ENCODE results near the gene PEX3.
"Not testable (repeated sequence)": the region's sequence is repeated elsewhere in the genome, so short reads cannot be mapped to it uniquely, and the experiment has no call there.

The PEX3 gene

DNA sequence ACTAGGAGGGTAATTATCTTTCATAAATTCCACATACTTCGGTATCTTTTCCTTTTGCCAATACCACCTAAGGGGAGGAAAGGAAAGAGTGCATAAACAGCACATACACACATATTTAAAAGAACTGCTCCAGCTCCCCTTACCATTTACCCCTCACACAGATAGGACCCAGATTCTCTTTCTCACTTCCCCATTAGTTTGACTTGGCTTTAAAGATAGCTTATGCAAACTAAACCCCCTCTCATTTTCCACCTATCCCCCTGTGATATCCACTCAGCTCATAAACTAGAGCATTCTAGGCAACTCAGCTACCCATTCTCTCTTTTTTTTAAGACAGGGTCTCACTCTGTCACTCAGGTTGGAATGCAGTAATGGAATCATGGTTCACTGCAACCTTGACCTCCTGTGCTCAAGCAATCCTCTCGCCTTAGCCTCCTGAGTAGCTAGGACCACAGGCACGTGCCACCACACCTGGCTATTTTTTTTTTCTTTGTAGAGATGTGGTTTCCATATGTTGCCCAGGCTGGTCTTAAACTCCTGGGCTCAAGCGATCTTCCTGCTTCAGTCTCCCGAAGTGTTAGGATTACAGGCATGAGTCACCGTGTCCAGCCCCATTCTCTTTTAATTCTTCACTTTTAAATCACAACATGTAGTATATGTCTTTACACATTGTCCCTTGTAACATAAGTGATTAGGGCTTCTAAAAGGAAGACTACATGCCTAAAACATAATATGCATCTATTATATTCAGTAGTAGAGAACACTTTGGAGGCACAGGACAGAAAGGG, 56.9 kb downstream of the PEX3 start:
- no peak for DNase-seq (ENCODE audit: low spot score)

DNA sequence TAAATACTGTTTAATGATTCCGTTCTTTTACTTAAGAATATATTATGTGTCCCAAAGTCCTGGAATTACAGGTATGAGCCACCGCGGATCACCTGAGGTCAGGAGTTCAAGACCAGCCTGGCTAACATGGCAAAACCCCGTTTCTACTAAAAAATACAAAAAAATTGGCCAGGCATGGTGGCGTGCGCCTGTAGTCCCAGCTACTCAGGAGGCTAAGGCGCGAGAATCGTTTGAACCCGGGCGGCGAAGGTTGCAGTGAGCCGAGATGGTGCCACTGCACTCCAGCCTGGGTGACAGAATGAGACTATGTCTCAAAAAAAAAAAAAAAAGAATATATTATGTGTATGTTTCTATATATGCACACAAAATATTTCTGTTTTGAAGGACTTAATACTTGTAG, 59.7 kb downstream of the PEX3 start:
- not testable (repeated sequence) for DNase-seq (ENCODE audit: low spot score)

GRCh38 chr6:143510991-143511891, 60.6 kb downstream of the PEX3 start, which contains the start of gene FUCA2:
TSS of gene FUCA2 (minus strand) at chr6:143511720. CDS start at chr6:143511634, 86 bp downstream.
- DNase-seq (ENCODE audit: low spot score), result peak; percentile 90

DNA sequence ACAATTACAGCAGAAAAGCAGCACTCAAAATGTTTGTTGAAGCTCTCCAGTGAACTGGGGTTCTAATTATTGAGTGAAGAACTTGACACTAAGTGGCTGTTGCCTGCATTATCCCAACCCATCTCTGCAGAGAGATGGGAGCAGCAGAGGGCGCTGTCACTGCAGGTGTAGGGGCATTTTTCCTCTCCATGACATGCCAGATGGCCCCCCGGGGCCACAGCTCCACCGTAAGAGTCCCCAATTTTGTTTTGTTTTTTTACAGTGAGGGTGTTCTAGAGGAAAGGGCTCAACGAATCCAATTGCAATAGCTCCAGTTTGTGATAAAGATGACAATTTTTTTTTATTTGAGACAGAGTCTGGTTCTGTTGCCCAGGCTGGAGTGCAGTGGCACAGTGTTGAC, 62.8 kb downstream of the PEX3 start:
- peak; percentile 4 for DNase-seq (ENCODE audit: low spot score)

DNA sequence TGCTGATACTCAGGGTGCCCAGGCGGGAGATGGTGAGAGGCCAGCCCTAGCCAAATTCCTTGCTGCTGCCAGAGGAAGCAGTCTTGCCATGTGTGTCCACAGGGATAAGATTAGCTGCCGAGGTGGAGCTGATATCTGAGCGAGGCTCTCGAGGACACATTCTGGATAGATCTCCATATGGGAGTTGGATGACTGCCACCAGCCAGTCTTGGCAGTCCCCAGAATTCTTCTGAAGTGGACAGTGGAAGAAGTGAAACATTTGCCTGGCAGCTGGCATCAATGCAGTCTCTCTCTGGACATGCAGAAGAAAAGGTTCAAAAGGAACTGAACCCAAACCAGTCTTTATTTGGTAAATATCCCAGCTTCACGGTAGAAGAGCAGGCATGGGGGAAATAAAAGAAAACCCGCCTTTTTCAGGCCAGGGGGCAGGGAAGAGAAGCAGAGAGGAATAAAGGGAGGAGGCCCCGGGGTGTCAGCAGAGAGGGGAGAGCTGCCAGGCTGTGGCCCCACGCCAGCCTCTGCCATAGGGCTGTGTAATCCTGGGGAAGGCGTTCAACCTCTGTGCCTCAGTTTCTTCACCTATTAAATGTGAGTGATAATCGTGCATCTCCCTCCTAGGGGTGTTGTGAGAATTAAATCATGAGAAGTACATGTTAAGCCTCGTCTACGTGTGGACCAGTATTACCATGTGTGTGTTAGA, 64.6 kb downstream of the PEX3 start:
- no peak for DNase-seq (ENCODE audit: low spot score)

DNA sequence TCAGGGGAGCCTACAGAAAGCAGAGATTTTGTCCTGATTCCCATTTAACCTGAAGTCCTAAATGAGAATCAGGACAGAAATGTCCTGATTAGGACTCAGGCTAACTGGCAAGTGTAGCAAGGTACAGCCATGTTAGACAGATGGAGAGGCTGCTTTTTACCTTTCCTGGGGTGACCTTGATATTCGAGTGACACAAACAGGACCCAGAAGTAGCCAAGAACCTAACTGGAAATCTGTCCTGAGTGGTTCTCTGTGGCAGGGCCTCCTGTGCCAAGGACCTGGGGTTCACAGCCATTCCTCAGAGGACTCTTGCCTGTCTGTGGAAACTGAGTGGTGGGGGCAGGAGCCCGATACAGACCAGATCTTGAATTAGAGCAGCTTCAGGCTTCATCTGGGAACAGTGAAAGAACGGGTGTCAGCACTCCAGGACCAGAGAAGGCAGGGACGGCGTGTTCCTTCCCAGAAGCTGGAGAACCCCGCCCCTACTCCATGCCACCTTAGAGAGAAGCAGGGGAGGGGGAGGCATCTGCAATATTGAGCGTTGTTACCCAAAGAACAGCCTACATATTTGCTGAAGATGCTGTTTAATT, 65.3 kb downstream of the PEX3 start:
- DNase-seq (ENCODE audit: low spot score), result no peak

DNA sequence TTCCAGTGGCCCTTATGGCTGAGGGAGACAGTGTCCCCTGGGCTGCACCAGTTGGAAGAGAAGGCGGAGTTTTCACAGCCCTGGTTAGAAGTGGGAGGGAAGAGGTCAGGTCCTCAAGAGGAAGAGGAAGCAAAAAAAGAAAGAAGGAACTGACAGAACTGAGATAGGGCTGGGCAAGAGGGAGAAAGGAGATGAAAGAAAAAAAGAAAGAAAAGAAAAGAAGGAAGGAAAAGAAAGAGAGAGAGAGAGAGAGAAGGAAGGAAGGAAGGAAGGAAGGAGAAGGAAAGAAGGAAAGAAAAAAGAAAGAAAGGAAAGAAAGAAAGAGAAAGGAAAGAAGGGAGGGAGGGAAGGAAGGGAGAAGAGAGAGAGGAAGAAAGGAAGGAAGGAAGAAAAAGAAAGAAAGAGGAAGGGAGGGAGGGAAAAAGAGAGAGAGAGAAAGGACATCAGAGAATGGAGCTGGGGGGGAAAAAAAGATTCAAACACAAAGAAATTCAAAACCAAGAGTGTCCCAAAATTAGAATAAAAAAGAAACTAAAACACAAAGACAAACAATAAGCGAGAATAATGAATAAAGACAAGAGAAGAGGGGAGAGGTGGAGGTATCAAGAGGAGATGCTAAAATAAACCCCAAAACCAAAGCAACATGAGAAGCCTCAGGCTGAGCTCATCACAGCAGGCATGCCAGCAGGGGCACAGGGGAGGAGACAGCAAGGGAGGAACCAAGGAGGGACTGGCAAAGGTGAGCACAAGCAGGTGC, 66.3 kb downstream of the PEX3 start:
- DNase-seq (ENCODE audit: low spot score), result no peak

DNA sequence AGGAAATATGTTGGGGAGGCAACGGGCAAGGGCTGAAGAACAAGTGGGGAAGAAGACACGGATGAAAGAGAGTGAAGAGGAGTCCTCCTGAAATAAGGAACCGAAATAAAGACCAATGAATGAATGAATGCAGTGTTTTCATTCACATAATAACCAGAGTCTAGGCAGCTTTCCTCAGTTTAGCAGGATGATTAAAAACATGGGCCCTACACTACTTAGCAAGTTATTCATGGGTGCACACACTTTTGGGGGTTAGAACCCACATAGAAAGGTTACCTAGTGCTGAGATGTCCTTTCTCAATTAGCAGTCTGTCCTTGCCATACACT, 66.8 kb downstream of the PEX3 start:
- DNase-seq (ENCODE audit: low spot score), result no peak

DNA sequence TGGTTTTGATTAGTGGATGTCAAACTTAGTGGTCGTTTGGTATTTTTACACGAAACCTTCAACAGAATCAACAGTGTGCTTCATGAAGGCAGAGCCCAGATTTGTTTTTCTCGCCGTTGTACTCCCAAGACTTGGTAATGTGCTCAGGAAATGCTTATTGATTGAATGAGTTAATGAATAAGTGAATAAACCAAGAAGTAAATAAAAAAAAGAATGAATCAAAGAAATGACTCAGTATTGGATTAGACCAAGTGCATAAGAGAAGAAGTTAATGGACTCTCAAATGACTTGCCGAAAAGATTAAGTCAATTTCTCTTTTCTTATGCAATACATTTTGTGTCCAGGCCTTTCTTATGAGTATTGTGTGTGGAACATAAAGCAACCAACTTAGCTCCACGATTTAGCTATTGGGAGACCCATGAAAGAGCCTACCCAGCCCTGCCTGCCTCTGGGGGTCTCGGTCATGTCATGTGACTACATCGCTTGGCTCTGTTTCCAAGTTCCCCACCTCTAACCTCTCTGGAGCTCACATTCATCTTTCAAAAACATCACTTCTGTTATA, 71.5 kb downstream of the PEX3 start:
- peak; percentile 54 for DNase-seq (ENCODE audit: low spot score)

DNA sequence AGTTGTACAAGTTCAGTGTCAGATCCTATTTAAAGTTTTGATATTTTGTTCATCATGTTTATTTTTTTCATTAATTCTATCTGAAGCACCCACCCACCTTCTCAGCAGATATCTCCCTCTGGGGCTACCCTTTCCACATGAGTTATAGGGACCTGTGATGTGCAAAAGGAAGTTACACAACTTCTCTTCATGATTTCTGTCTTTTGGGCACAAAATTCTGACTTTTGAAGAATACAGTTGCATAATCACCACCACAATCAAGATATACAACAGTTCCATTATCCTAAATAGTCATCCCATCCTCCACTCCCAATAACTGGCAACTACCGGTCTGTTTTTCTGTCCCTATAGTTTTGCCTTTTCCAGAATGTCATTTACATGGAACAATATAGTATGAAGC, 74.8 kb downstream of the PEX3 start:
- no peak for DNase-seq (ENCODE audit: low spot score)

- DNase-seq (ENCODE audit: low spot score), result no peak
These were observed 77.1 kb downstream of the PEX3 start for GRCh38 chr6:143527677-143528076.

DNA sequence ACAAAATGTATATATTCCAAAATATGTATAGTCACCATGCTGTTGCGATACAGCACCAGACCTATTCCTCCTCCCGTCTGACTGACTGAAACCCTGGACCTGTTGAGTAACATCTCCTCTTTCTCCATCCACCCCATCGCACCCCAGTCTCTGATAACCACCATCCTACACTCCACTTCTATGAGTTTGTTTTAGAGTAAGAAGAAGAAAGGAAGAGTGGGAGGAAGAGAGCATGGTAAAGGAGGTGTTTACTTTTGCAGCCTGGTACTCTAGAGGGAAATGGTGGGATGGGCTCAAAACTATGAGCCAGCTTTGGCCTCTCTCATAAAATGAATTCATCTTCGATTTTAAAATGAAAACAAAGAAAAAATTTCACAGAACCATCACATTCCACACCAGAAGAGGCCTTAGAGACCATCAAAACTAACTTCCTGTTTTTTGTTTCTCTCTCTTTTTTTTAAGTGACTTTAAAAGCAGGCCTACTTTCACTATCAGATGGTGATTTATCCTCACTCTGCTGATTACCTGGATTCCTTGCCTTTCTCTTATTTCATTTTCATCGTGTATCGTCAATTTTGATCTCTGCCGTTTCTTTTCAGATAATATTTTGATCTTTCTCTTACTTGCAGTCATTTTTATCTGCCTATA, 77.7 kb downstream of the PEX3 start:
- no peak for DNase-seq (ENCODE audit: low spot score)

DNA sequence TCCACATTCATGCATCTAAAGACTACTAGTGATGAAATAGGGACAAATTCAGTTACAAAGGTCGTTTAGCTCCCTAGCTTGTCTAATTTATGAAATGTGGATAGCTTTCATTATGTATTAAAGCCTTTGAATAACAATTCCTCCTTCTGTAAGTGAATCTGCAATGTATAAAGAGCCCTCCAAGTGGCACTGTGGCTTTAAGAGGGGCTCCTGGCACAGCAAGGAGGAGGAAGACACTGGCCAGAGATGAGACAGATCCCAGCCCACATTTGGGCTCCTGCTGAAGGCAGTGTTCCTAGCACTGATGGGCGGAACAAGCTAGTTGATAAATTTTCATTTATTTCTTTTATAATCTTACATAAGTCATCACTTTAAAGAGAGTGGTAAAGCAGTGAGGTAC, 78.5 kb downstream of the PEX3 start:
- no peak for DNase-seq (ENCODE audit: low spot score)

- no peak for DNase-seq (ENCODE audit: low spot score)
These were observed 81.3 kb downstream of the PEX3 start for GRCh38 chr6:143531720-143532499.

DNA sequence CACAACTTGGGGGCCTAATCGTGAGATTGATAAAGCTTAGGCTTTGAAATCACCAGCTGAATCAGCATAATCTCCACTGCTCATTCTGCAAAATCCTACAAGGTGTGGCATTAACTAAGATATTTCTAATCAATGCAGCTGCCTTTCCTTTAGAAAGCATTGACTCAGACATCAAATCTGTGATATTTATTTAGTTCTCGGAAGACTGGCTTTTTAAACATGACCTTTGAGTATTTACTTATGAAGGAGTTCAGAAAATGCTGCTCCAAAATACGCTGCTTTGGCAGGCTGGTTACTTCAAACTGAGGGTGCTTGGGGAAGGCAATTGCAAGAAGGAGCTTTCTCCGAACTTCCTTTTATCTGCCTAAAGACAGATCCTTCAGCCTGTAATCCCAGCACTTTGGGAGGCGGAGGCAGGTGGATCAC, 84.6 kb downstream of the PEX3 start:
- DNase-seq (ENCODE audit: low spot score), result no peak

- DNase-seq (ENCODE audit: low spot score), result peak; percentile 74
These were observed 85.9 kb downstream of the PEX3 start for GRCh38 chr6:143536461-143536865.

DNA sequence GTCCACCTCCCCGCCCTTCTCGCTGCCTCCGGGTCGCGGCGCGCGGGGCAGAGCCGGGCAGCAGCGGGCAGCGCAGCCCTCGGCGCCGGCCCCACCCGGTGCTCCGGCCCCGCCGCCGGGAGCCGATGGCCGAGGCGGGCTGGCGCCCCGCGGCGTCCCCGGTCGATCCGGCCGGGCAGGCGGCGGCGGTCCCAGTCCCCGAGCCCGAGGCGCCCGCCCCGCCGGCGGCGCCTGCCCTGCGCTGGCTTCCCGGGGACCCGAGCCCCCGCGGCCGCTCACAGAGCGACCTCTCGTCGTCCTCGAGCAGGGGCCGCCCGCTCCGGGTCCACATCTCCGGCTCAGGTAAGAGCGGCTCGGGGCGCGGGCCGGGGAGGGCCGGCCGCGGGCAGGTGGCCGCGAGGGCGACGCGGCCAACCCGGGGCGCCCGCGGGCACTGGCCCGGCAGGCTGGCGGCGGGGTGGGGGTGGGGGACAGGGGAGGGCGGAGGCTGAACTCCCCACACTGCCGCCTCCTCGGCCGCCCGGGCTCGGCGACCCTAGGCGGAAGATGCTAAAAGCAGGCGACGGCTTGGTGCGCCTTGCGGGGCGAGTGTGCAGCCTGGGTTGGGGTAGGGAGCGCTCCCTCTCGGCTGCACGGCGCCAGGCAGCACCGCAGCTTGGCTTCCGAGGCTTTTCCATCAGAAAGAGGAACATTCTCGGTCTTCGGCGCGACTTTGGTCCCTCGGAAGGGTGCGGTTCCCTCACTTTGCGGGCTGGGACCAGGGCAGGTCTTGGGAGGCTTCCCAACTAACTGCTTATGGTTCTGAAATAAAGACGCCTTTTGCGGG, 86.5 kb downstream of the PEX3 start:
- peak; percentile 78 for DNase-seq (ENCODE audit: low spot score)

- DNase-seq (ENCODE audit: low spot score), result no peak
These were observed 87.8 kb downstream of the PEX3 start for GRCh38 chr6:143538374-143538773.

DNA sequence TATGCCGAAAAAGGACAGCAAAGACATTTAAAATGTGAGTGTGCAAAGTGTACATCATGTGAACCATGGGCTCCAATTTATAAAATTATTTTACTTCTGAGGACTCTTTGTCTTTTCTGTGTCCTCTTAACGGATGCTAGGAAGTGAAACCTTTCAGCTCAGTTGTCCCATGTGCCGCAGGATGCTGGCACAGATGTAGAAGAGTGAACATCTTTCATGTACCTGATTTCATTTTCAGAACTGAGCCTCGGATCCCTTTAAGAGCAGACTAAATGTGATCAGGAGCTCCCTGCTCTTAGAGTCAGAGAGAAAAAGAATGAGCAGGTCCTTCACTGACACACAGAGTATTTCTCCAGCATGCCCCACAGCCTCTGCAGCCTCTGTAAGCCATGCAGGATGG, 88.5 kb downstream of the PEX3 start:
- no peak for DNase-seq (ENCODE audit: low spot score)
